Body of pancreas (tissue), 4 donors: Measurements from ENCODE around the gene S100A11. TPM values are rescaled to one million over a fixed set of nuclear protein-coding genes. Genes with fewer than 3 reads are reported as not detected.

Experiments used
- ATAC-seq: fragments of 150-250 bp; one replicate; pipeline ENCODE4 v1.9.1; 2016
- DNase-seq, 4 donors: peaks; one replicate each; pipeline ENCODE4 v3.0.0-alpha.2; 2019
- H3K27ac ChIP-seq, 4 donors: fragments of 200-600 bp; sonication (generic); 1 replicate in 3 of 4; 2 replicates in 1 of 4; pipeline versions ENCODE4 v1.5.1 to v1.6.1; 2016 to 2019; ENCODE audit warnings: mild to moderate bottlenecking in 1 of 4, mixed read lengths in 1 of 4, moderate library complexity in 1 of 4
- H3K27me3 ChIP-seq, 2 donors: fragments of 200-600 bp; sonication (generic); one replicate each; pipeline ENCODE4 v1.6.0; 2016; ENCODE audit warnings: mild to moderate bottlenecking in 1 of 2
- H3K36me3 ChIP-seq, 2 donors: fragments of 200-600 bp; sonication (generic); replicated peaks in 1 of 2; 2 replicates each; pipeline ENCODE4 v1.5.1; 2016; ENCODE audit warnings: low read depth in 2 of 2; ENCODE audit not compliant: insufficient read depth in 1 of 2
- H3K4me1 ChIP-seq: fragments of 200-600 bp; sonication (generic); one replicate; pipeline ENCODE4 v1.6.0; 2016
- H3K4me3 ChIP-seq, 2 donors: fragments of 200-600 bp; sonication (generic); 1 replicate in 1 of 2; 2 replicates in 1 of 2; pipeline ENCODE4 v1.5.1; 2016 to 2019
- H3K9me3 ChIP-seq, 3 donors: fragments of 200-600 bp; sonication (generic); 1 replicate in 2 of 3; 2 replicates in 1 of 3; pipeline ENCODE4 v1.5.1; 2016
- CTCF ChIP-seq, 7 experiments: fragments of 450-650 bp in 4 of 7; fragments of 200-600 bp in 3 of 7; sonication (generic) in 3 of 7; IDR thresholded peaks; one replicate each; pipeline ENCODE4 v1.5.1; 2016 to 2019; ENCODE audit warnings: antibody characterized with exemption in 7 of 7
- POLR2A ChIP-seq, 3 donors: fragments of 450-650 bp; IDR thresholded peaks; one replicate each; pipeline ENCODE4 v1.6.1; 2016; ENCODE audit warnings: antibody characterized with exemption in 3 of 3, mild to moderate bottlenecking in 2 of 3
- WGBS, 2 donors: methylation state at CpG; one replicate each; pipeline ENCODE4 v1.1.5; 2017; 5-methylcytosine and 5-hydroxymethylcytosine counted together
- intact Hi-C: fragments of 100-400 bp; cut with DNase I; formaldehyde crosslinking; loops from one replicate; pipeline ENCODE4 v1.15.1; 2023
- total RNA-seq, 2 donors: library from RNA; depleted of rRNA; stranded (reverse); fragments of >200 nt; gene quantifications; one replicate each; pipeline ENCODE4 v1.1.0, GENCODE V29; 2016

The S100A11 gene
- total RNA-seq, 2 donors from 2014 or later = 76.1 to 101 TPM

- H3K9me3 ChIP-seq = no peaks in the 10 kb centered on the region
- DNase-seq = no peak
- no peaks in the 10 kb centered on the region for H3K27me3 ChIP-seq
- WGBS, 2 donors = 68 to 73% methylated on average over 1 of the region's 1 CpG
- TF ChIP-seq POLR2A (IDR thresholded peaks at IDR 0.05) (no peak), CTCF (IDR thresholded peaks at IDR 0.05) (no peak)
- H3K4me1 ChIP-seq = no peaks in the 10 kb centered on the region
- H3K4me3 ChIP-seq = no peak overlapping the region
- H3K27ac ChIP-seq = no peak overlapping the region
- intact Hi-C loops = no loop called here
- no peak for ATAC-seq
- H3K36me3 ChIP-seq = no peaks in the 10 kb centered on the region
Measured at GRCh38 chr1:152009691-152010090, 27.1 kb downstream of the S100A11 start.

GRCh38 chr1:152007047-152007446 lies 29.8 kb downstream of the S100A11 start:
- H3K4me1 ChIP-seq = no peaks in the 10 kb centered on the region
- H3K27ac ChIP-seq = no peak overlapping the region
- no peak overlapping the region for H3K4me3 ChIP-seq
- no peak for TF ChIP-seq POLR2A (IDR thresholded peaks at IDR 0.05)
- TF ChIP-seq CTCF (IDR thresholded peaks at IDR 0.05) = no peak
- H3K27me3 ChIP-seq = no peaks in the 10 kb centered on the region
- no peaks in the 10 kb centered on the region for H3K9me3 ChIP-seq
- WGBS, 2 donors = 31 to 59% methylated on average over 2 of the region's 2 CpGs
- H3K36me3 ChIP-seq = no peaks in the 10 kb centered on the region
- intact Hi-C loops = no loop called here
- no peak for DNase-seq
- ATAC-seq = no peak

GRCh38 chr1:152005360-152005912 lies 31.4 kb downstream of the S100A11 start:
- Histone ChIP-seq H3K9me3 (no peaks in the 10 kb centered on the region), H3K36me3 (no peaks in the 10 kb centered on the region), H3K27me3 (no peaks in the 10 kb centered on the region), H3K27ac (no peak overlapping the region), H3K4me1 (no peaks in the 10 kb centered on the region), H3K4me3 (no peak overlapping the region)
- ATAC-seq (no peak), DNase-seq (no peak)
- intact Hi-C loops = no loop called here
- 44 to 47% methylated on average over 4 of the region's 4 CpGs for WGBS, 2 donors
- TF ChIP-seq CTCF (IDR thresholded peaks at IDR 0.05) = no peak
- TF ChIP-seq POLR2A (IDR thresholded peaks at IDR 0.05) = no peak

GRCh38 chr1:152003846-152004442 lies 32.9 kb downstream of the S100A11 start:
- no peak for ATAC-seq
- Histone ChIP-seq H3K4me3 (no peak overlapping the region), H3K36me3 (no peaks in the 10 kb centered on the region), H3K4me1 (no peaks in the 10 kb centered on the region), H3K27me3 (no peaks in the 10 kb centered on the region), H3K9me3 (no peaks in the 10 kb centered on the region), H3K27ac (no peak overlapping the region)
- intact Hi-C loops = no loop called here
- WGBS, 2 donors = 55% methylated on average over 4 of the region's 4 CpGs
- DNase-seq = no peak
- TF ChIP-seq CTCF (IDR thresholded peaks at IDR 0.05) (no peak), POLR2A (IDR thresholded peaks at IDR 0.05) (no peak)

GRCh38 chr1:152002960-152003359 lies 33.8 kb downstream of the S100A11 start:
- Histone ChIP-seq H3K27me3 (no peaks in the 10 kb centered on the region), H3K4me1 (no peaks in the 10 kb centered on the region), H3K36me3 (no peaks in the 10 kb centered on the region), H3K4me3 (no peak overlapping the region), H3K27ac (no peak overlapping the region), H3K9me3 (no peaks in the 10 kb centered on the region)
- intact Hi-C loops = no loop called here
- ATAC-seq = no peak
- 58 to 65% methylated on average over 3 of the region's 3 CpGs for whole genome bisulfite sequencing, 2 donors
- TF ChIP-seq POLR2A (IDR thresholded peaks at IDR 0.05) (no peak), CTCF (IDR thresholded peaks at IDR 0.05) (no peak)
- no peak for DNase-seq
